NT2/D1 (cell line): ENCODE data around the gene CCAR1.

Experiments
- SUZ12 ChIP-seq: IDR thresholded peaks from 2 replicates; pipeline ENCODE4 v1.6.1; 2011; ENCODE audit not compliant: insufficient read length, insufficient read depth; ENCODE audit errors: extremely low read depth
- YY1 ChIP-seq: IDR thresholded peaks from 2 replicates; pipeline ENCODE4 v1.6.1; 2011; ENCODE audit not compliant: insufficient read length, insufficient read depth
- ZNF274 ChIP-seq: IDR thresholded peaks from 2 replicates; pipeline ENCODE4 v1.6.1; 2011; ENCODE audit warnings: mild to moderate bottlenecking, low read depth, low read length

DNA sequence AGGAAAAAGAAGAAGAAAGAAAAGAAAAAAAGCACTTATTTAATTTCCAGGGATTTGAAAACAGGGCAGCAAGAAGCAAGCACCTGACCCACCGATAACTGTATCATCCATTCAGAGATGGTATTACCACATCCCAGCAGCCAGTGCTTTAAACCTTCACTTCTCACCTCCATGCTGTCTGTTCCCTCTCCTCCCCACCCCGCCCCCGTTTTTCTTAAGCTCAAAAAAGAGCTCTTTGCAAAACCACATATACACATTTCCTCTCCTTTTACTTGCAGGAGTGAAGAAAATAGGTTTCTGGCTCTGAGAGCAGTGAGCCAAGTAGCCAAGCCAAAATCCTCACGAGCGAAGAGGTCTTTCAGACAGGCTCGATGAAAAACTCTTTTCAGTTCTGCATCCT lies 108.5 kb downstream of the CCAR1 start:
- TF ChIP-seq ZNF274 (no peak), YY1 (no peak), SUZ12 (no peak)
